B cell (primary cell): ENCODE results near the gene AVEN. TPM values are rescaled to one million over a fixed set of nuclear protein-coding genes. Genes with fewer than 3 reads are reported as not detected.

Source experiments
- ATAC-seq: fragments of 200-7000 bp; cut with Tn5 transposase; one replicate; pipeline ENCODE4 v1.10.0; 2021; ENCODE audit warnings: low read depth, mild to moderate bottlenecking, moderate number of reproducible peaks, moderate library complexity
- CTCF ChIA-PET: fragments of 350-600 bp; sonication (Branson Sonifier 250); formaldehyde crosslinking; loops from one replicate; lab custom pipeline; 2021; ENCODE audit warnings: antibody characterized with exemption, inconsistent platforms; lab: Charles Lee
- POLR2A ChIA-PET: fragments of 350-600 bp; sonication (Branson Sonifier 250); formaldehyde crosslinking; loops from one replicate; lab custom pipeline; 2021; ENCODE audit warnings: antibody characterized with exemption; lab: Charles Lee
- DNase-seq: peaks from one replicate; pipeline ENCODE4 v3.0.0; 2013
- H2AFZ ChIP-seq: 2 replicates; pipeline ENCODE4 v1.6.1; 2012; ENCODE audit warnings: mild to moderate bottlenecking, low read depth, low read length; ENCODE audit not compliant: insufficient read depth, poor library complexity, severe bottlenecking
- H3K27ac ChIP-seq, 2 donors: 1 replicate in 1 of 2; 2 replicates in 1 of 2; pipeline ENCODE4 v1.5.1; 2012 to 2013; ENCODE audit warnings: low read length in 2 of 2, mild to moderate bottlenecking in 2 of 2, moderate library complexity in 1 of 2
- H3K27me3 ChIP-seq, 4 experiments: fragments of 200-600 bp in 1 of 4; sonication (generic) in 1 of 4; replicated peaks in 1 of 4; 1 replicate in 2 of 4; 2 replicates in 2 of 4; pipeline versions ENCODE4 v1.6.1 to v1.7.0; 2013 to 2016; ENCODE audit warnings: low read length in 3 of 4, mild to moderate bottlenecking in 2 of 4, mixed read lengths in 1 of 4, moderate library complexity in 1 of 4; ENCODE audit not compliant: insufficient read depth in 4 of 4, control insufficient read depth in 3 of 4; ENCODE audit errors: control extremely low read depth in 1 of 4
- H3K36me3 ChIP-seq, 2 experiments: replicated peaks in 1 of 2; 1 replicate in 1 of 2; 2 replicates in 1 of 2; pipeline versions ENCODE4 v1.6.1 to v1.7.1; 2013; ENCODE audit warnings: low read length in 1 of 2; ENCODE audit not compliant: insufficient read depth in 2 of 2, control insufficient read depth in 1 of 2; ENCODE audit errors: control extremely low read depth in 1 of 2, extremely low read depth in 1 of 2
- H3K4me1 ChIP-seq, 2 donors: fragments of 200-600 bp in 1 of 2; sonication (generic) in 1 of 2; 1 replicate in 1 of 2; 2 replicates in 1 of 2; pipeline versions ENCODE4 v1.5.1 to v1.6.1; 2013 to 2017; ENCODE audit warnings: low read length in 2 of 2; ENCODE audit not compliant: control insufficient read depth in 2 of 2, insufficient read depth in 2 of 2
- H3K4me2 ChIP-seq: replicated peaks from 2 replicates; pipeline ENCODE3; 2012; ENCODE audit warnings: mild to moderate bottlenecking, low read depth, low read length; ENCODE audit not compliant: poor library complexity, severe bottlenecking
- H3K4me3 ChIP-seq, 5 experiments: fragments of 200-600 bp in 1 of 5; sonication (generic) in 1 of 5; 1 replicate in 3 of 5; 2 replicates in 2 of 5; pipeline versions ENCODE4 v1.5.1 to v1.7.0; 2011 to 2016; ENCODE audit warnings: low read length in 4 of 5, mild to moderate bottlenecking in 4 of 5, low read depth in 2 of 5, control low read depth in 1 of 5, moderate library complexity in 1 of 5; ENCODE audit not compliant: insufficient read depth in 1 of 5; ENCODE audit errors: control extremely low read depth in 1 of 5, extremely low read depth in 1 of 5
- H3K79me2 ChIP-seq: fragments of 200-600 bp; sonication (generic); one replicate; pipeline ENCODE4 v1.6.0; 2016; ENCODE audit warnings: low read length; ENCODE audit not compliant: control insufficient read depth, insufficient read depth
- H3K9ac ChIP-seq: fragments of 200-600 bp; sonication (generic); 2 replicates; pipeline ENCODE4 v1.6.1; 2017; ENCODE audit warnings: mild to moderate bottlenecking, low read length, moderate library complexity
- H3K9me3 ChIP-seq, 3 donors: one replicate each; pipeline versions ENCODE4 v1.6.1 to v1.7.1; 2013; ENCODE audit warnings: low read length in 2 of 3; ENCODE audit not compliant: control insufficient read depth in 2 of 3, insufficient read depth in 1 of 3; ENCODE audit errors: control extremely low read depth in 1 of 3
- H4K20me1 ChIP-seq: 2 replicates; pipeline ENCODE4 v1.6.0; 2012; ENCODE audit warnings: mild to moderate bottlenecking, low read length; ENCODE audit not compliant: insufficient read depth, control insufficient read depth, poor library complexity, severe bottlenecking
- H3K27ac Mint-ChIP-seq: one replicate; pipeline ENCODE4 v1.8.0; 2021; ENCODE audit warnings: mixed read lengths
- H3K27me3 Mint-ChIP-seq: one replicate; pipeline ENCODE4 v1.8.0; 2021; ENCODE audit warnings: mixed read lengths
- H3K4me1 Mint-ChIP-seq: one replicate; pipeline ENCODE4 v1.8.0; 2021; ENCODE audit warnings: mixed read lengths
- H3K4me3 Mint-ChIP-seq: one replicate; pipeline ENCODE4 v1.8.0; 2021; ENCODE audit warnings: mixed read lengths
- H3K9me3 Mint-ChIP-seq: one replicate; pipeline ENCODE4 v1.8.0; 2022; ENCODE audit warnings: mixed read lengths; ENCODE audit not compliant: insufficient read depth
- EZH2 ChIP-seq: IDR thresholded peaks from 2 replicates; pipeline ENCODE4 v1.6.1; 2012; ENCODE audit warnings: borderline replicate concordance, low read depth, mild to moderate bottlenecking, moderate library complexity, low read length; ENCODE audit not compliant: insufficient read depth, poor library complexity, severe bottlenecking
- WGBS: methylation state at CpG from one replicate; pipeline ENCODE4 v1.1.5; 2013; ENCODE audit warnings: missing lambda C conversion rate; ENCODE audit not compliant: insufficient coverage; 5-methylcytosine and 5-hydroxymethylcytosine counted together
- intact Hi-C: fragments of 100-400 bp; cut with micrococcal nuclease; formaldehyde crosslinking; loops from one replicate; pipeline ENCODE4 v1.10.0; 2022
- polyA plus RNA-seq: library from polyadenylated mRNA; depleted of rRNA; stranded (reverse); fragments of >200 nt; gene quantifications from 2 replicates; pipeline ENCODE4 v1.2.3, GENCODE V29; 2012
- total RNA-seq, 2 donors: library from RNA; stranded (reverse); fragments of 120-200 nt in 1 of 2; gene quantifications; 1 replicate in 1 of 2; 2 replicates in 1 of 2; pipeline versions ENCODE4 v1.2.3 to v1.2.4, GENCODE V29; 2013 to 2022
- TF ChIP-seq, protein P1 (sequence below): fragments of 200-600 bp; IDR thresholded peaks from one replicate; pipeline ENCODE4 v1.8.0; 2022; ENCODE audit warnings: antibody characterized with exemption, mild to moderate bottlenecking

The AVEN gene
- total and polyA plus RNA-seq, 2 donors (not counting 1 experiment from before 2014, with no cell fraction given), result 1.8 to 8.2 TPM

DNA sequence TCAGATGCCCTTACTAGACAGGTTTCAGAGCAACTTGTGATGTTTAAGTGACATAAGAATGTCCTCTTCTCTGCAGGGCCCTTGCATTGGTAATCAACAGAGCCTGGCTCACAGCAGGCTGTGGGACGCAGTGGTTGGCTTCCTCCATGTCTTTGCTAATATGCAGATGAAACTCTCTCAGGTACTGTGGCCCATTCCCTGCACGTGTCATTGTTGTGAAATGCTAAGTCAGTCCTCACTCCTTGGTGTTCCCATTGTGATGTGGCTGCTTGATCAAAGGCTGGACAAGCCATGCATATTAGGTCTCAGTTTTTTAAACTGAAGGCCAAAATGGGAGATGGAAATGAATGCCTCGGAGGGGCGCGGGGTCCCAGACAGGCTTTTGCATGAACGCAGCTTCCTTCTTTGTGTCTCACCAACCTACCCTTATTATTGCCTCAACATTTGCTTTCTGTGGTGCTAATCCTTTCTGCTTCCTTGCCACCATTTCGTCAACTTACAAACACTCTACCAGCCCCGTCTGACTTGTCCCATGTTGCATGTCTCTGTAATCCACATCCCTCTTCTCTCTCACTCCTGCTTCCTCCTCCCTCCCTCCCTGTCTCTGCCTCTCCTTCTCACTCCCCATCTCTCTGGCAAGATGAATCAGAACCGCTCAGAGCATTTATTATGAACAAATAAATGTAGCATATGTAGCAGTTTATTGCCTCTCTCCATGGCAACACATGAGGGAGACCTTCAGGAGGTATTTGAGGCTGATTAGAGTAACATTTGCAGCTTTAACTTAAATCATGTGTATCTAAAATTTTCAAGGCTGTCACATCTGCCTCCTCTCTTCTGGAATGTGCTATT is 203.9 kb downstream of the AVEN start:
- H3K4me1 Mint-ChIP-seq, result no peaks in the 10 kb centered on the region
- intact Hi-C loops, result no loop called here
- Histone ChIP-seq H3K79me2 (no peaks in the 10 kb centered on the region), H3K27me3 (no peaks in the 10 kb centered on the region), H3K9me3 (no peaks in the 10 kb centered on the region), H3K4me1 (no peaks in the 10 kb centered on the region), H2AFZ (no peak overlapping the region), H3K36me3 (no peaks in the 10 kb centered on the region), H3K9ac (no peak overlapping the region), H3K27ac (no peak overlapping the region), H3K4me3 (no peak overlapping the region), H4K20me1 (no peaks in the 10 kb centered on the region), H3K4me2 (no peak overlapping the region)
- no peaks in the 10 kb centered on the region for H3K9me3 Mint-ChIP-seq
- no peak overlapping the region for H3K27ac Mint-ChIP-seq
- ATAC-seq, result no peak
- DNase-seq, result no peak
- no peak overlapping the region for H3K4me3 Mint-ChIP-seq
- POLR2A ChIA-PET, result no interaction called here
- no peak for TF ChIP-seq EZH2
- TF ChIP-seq, protein P1, sequence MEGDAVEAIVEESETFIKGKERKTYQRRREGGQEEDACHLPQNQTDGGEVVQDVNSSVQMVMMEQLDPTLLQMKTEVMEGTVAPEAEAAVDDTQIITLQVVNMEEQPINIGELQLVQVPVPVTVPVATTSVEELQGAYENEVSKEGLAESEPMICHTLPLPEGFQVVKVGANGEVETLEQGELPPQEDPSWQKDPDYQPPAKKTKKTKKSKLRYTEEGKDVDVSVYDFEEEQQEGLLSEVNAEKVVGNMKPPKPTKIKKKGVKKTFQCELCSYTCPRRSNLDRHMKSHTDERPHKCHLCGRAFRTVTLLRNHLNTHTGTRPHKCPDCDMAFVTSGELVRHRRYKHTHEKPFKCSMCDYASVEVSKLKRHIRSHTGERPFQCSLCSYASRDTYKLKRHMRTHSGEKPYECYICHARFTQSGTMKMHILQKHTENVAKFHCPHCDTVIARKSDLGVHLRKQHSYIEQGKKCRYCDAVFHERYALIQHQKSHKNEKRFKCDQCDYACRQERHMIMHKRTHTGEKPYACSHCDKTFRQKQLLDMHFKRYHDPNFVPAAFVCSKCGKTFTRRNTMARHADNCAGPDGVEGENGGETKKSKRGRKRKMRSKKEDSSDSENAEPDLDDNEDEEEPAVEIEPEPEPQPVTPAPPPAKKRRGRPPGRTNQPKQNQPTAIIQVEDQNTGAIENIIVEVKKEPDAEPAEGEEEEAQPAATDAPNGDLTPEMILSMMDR, result no peak
- 67% methylated on average over 8 of the region's 9 CpGs for WGBS
- peaks cover 7% of the 10 kb centered on the region for H3K27me3 Mint-ChIP-seq
- CTCF ChIA-PET, result no interaction called here

DNA sequence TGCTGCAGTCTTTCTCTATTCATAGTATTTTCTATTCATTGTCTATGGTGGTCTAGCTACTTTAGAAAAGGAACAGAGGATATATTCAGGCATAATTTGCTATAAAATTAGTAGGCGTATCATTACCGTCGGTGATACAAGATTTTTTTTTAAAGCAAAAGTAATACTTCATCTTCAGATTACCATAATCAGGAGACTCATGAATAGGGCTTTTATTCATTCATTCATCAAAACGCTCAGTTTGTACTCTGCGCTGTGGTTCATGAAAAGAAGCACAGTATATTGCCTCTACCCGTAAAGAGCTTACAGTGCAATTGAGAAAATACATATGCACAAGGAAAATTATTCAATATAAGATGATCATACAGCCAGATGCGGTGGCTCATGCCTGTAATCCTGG is 207.4 kb downstream of the AVEN start:
- no peak for ATAC-seq
- ChIA-PET POLR2A (no interaction called here), CTCF (no interaction called here)
- no peak for DNase-seq
- Mint-ChIP-seq H3K4me3 (no peak overlapping the region), H3K27ac (no peak overlapping the region), H3K4me1 (no peaks in the 10 kb centered on the region), H3K27me3 (peaks cover 3% of the 10 kb centered on the region), H3K9me3 (no peaks in the 10 kb centered on the region)
- Histone ChIP-seq H3K4me3 (no peak overlapping the region), H4K20me1 (no peaks in the 10 kb centered on the region), H3K4me1 (no peaks in the 10 kb centered on the region), H3K79me2 (no peaks in the 10 kb centered on the region), H2AFZ (no peak overlapping the region), H3K27ac (no peak overlapping the region), H3K27me3 (peaks cover 0 to 2% (median 0%) of the 10 kb centered on the region in 4 experiments), H3K9me3 (no peaks in the 10 kb centered on the region), H3K9ac (no peak overlapping the region), H3K4me2 (no peak overlapping the region), H3K36me3 (no peaks in the 10 kb centered on the region)
- intact Hi-C loops, result no loop called here
- WGBS, result 100% methylated on average over 1 of the region's 7 CpGs
- no peak for TF ChIP-seq EZH2
- TF ChIP-seq, protein P1, result no peak
